Measurements from ENCODE around the gene LTBR. TPM values are rescaled to one million over a fixed set of nuclear protein-coding genes. Genes with fewer than 3 reads are reported as not detected.

Gene LTBR
- polyA plus RNA-seq, 3 donors, result 56.4 to 108 (median 60.6) TPM

DNA sequence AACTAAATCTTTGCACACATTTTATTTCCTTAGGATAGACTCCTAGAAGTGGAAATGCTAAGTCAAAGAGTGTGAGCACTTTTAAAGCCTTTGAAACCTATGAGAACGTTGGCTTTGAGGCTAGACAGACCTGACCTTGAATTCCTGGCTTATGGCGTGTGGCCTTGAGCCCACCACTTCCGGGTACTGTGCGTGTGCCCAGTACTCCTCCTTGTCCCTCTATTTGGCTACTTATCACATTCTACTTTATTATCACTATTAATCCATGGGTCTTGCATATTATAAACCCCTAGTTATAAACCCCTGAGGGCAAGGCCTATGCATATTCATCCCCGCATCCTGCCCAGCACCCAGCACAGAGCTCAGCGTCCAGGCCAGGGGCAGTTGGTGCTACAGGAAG is 34.8 kb downstream of the LTBR start:
- no peak overlapping the region for H3K4me2 ChIP-seq (replicated peaks; ENCODE audit: extremely low read depth, low read length, poor library complexity, severe bottlenecking)
- no peak overlapping the region for H3K4me3 Mint-ChIP-seq
- 88% methylated on average over 6 of the region's 6 CpGs for WGBS (ENCODE audit: insufficient coverage)
- no peak overlapping the region for H3K27ac Mint-ChIP-seq
- no peaks in the 10 kb centered on the region for H4K20me1 ChIP-seq (ENCODE audit: insufficient read depth, low read length)
- no peaks in the 10 kb centered on the region for H3K36me3 ChIP-seq (replicated peaks in 1 of 2; ENCODE audit: control insufficient read depth in 1 of 2, insufficient read depth in 2 of 2, low read length in 2 of 2)
- intact Hi-C loops (cut with micrococcal nuclease), result no loop called here
- H2AFZ ChIP-seq (ENCODE audit: insufficient read depth, low read depth, low read length, poor library complexity, severe bottlenecking), result no peak overlapping the region
- DNase-seq, result no peak
- no peaks in the 10 kb centered on the region for H3K79me2 ChIP-seq (ENCODE audit: insufficient read depth, low read length)
- peaks cover 2 to 3% of the 10 kb centered on the region in 2 donors for H3K36me3 Mint-ChIP-seq
- no peak overlapping the region for H3K27ac ChIP-seq (ENCODE audit: low read depth in 1 of 2, low read length in 2 of 2)
- H3K9me3 ChIP-seq (replicated peaks in 1 of 2; ENCODE audit: control insufficient read depth in 1 of 2, insufficient read depth in 1 of 2, low read length in 2 of 2), result peaks cover 0 to 5% of the 10 kb centered on the region in 2 donors
- H3K4me3 ChIP-seq (replicated peaks in 1 of 3; ENCODE audit: low read depth in 2 of 3, low read length in 3 of 3), result no peak overlapping the region
- H3K27me3 Mint-ChIP-seq (ENCODE audit: low read depth in 3 of 3), result peaks cover 0 to 4% (median 0%) of the 10 kb centered on the region in 3 donors
- TF ChIP-seq CTCF (IDR thresholded peaks at IDR 0.05), result no peak
- H3K9me3 Mint-ChIP-seq, result peaks cover 0 to 6% (median 3%) of the 10 kb centered on the region in 7 donors
- peaks cover 43% of the 10 kb centered on the region for H3K4me1 Mint-ChIP-seq
- H3K27me3 ChIP-seq (ENCODE audit: control insufficient read depth in 2 of 2, insufficient read depth in 2 of 2, low read length in 2 of 2), result no peaks in the 10 kb centered on the region
- H3K9ac ChIP-seq (ENCODE audit: insufficient read depth, low read length, poor library complexity, severe bottlenecking), result no peak overlapping the region
- peaks cover 29 to 42% of the 10 kb centered on the region in 2 donors for H3K4me1 ChIP-seq (ENCODE audit: control insufficient read depth in 1 of 2, insufficient read depth in 2 of 2, low read length in 2 of 2)

DNA sequence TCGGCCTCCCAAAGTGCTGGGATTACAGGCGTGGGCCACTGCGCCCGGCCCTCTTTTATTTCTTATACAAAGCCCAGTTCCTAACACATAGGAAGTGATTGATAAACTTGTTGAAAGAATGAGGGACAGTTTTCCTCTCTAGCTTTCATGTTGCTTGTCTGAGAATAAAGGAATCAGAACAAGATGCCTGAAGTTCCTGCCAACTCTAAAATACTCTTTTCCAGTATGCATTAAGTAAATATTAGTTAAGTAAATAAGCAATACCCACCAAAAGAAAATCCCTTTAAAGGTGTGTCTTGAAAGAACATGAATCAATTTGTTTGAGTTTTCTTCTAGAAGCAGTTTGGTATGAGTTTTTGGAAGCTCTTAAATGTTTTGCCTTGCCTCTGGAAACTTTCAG is 36.4 kb downstream of the LTBR start:
- Mint-ChIP-seq H3K36me3 (no peaks in the 10 kb centered on the region), H3K27ac (no peak overlapping the region), H3K9me3 (peaks cover 0 to 6% (median 3%) of the 10 kb centered on the region in 7 donors), H3K4me1 (peaks cover 30% of the 10 kb centered on the region), H3K27me3 (ENCODE audit: low read depth in 3 of 3) (peaks cover 0 to 4% (median 0%) of the 10 kb centered on the region in 3 donors), H3K4me3 (no peak overlapping the region)
- Histone ChIP-seq H3K27me3 (ENCODE audit: control insufficient read depth in 2 of 2, insufficient read depth in 2 of 2, low read length in 2 of 2) (no peaks in the 10 kb centered on the region), H3K36me3 (replicated peaks in 1 of 2; ENCODE audit: control insufficient read depth in 1 of 2, insufficient read depth in 2 of 2, low read length in 2 of 2) (no peaks in the 10 kb centered on the region), H3K4me2 (replicated peaks; ENCODE audit: extremely low read depth, low read length, poor library complexity, severe bottlenecking) (no peak overlapping the region), H3K4me1 (ENCODE audit: control insufficient read depth in 1 of 2, insufficient read depth in 2 of 2, low read length in 2 of 2) (peaks cover 34 to 35% of the 10 kb centered on the region in 2 donors), H3K27ac (ENCODE audit: low read depth in 1 of 2, low read length in 2 of 2) (no peak overlapping the region), H3K9me3 (replicated peaks in 1 of 2; ENCODE audit: control insufficient read depth in 1 of 2, insufficient read depth in 1 of 2, low read length in 2 of 2) (peaks cover 0 to 5% of the 10 kb centered on the region in 2 donors), H3K9ac (ENCODE audit: insufficient read depth, low read length, poor library complexity, severe bottlenecking) (no peak overlapping the region), H3K79me2 (ENCODE audit: insufficient read depth, low read length) (no peaks in the 10 kb centered on the region), H2AFZ (ENCODE audit: insufficient read depth, low read depth, low read length, poor library complexity, severe bottlenecking) (no peak overlapping the region), H4K20me1 (ENCODE audit: insufficient read depth, low read length) (no peaks in the 10 kb centered on the region), H3K4me3 (replicated peaks in 1 of 3; ENCODE audit: low read depth in 2 of 3, low read length in 3 of 3) (no peak overlapping the region)
- DNase-seq, result no peak
- WGBS (ENCODE audit: insufficient coverage), result no CpG with 5 or more reads among the region's 4 CpGs
- intact Hi-C loops (cut with micrococcal nuclease), result loop anchor here in 1 of 2 donors (5.0 kb wide), 1 partner anchor 122 kb away; no protein-coding TSS in a partner anchor
- TF ChIP-seq CTCF (IDR thresholded peaks at IDR 0.05), result no peak

Data from CD14-positive monocyte (primary cell).